HEK293T (cell line): Measurements from ENCODE around the gene UGCG.

ENCODE experiments used
- CTCF ChIA-PET: fragments of 350-600 bp; formaldehyde crosslinking; extraction: SDS; loops from one replicate; lab custom pipeline; 2021; ENCODE audit warnings: antibody characterized with exemption, inconsistent platforms; lab: Yijun Ruan, JAX
- POLR2A ChIA-PET: fragments of 350-600 bp; formaldehyde crosslinking; extraction: SDS; loops from one replicate; lab custom pipeline; 2020; ENCODE audit warnings: antibody characterized with exemption, inconsistent platforms; lab: Yijun Ruan, JAX
- DNase-seq: peaks from one replicate; pipeline ENCODE4 v3.0.0; 2012; ENCODE audit warnings: mixed read lengths; ENCODE audit errors: extremely low spot score
- ARNT ChIP-seq: fragments of 450-650 bp; IDR thresholded peaks from 2 replicates; pipeline ENCODE4 v1.6.1; 2017; ENCODE audit warnings: mild to moderate bottlenecking
- BHLHE40 ChIP-seq: fragments of 450-650 bp; IDR thresholded peaks from 2 replicates; pipeline ENCODE4 v1.6.1; 2016; ENCODE audit warnings: mild to moderate bottlenecking, moderate library complexity, borderline replicate concordance
- CTBP1 ChIP-seq: fragments of 450-650 bp; IDR thresholded peaks from 2 replicates; pipeline ENCODE4 v1.6.1; 2016; ENCODE audit warnings: borderline replicate concordance
- ELF4 ChIP-seq: fragments of 450-650 bp; IDR thresholded peaks from 2 replicates; pipeline ENCODE4 v1.6.1; 2017; ENCODE audit warnings: antibody characterized with exemption
- FOXA1 ChIP-seq: fragments of 450-650 bp; IDR thresholded peaks from 2 replicates; pipeline ENCODE4 v1.6.1; 2016; ENCODE audit warnings: mild to moderate bottlenecking
- FOXK2 ChIP-seq: fragments of 450-650 bp; IDR thresholded peaks from 2 replicates; pipeline ENCODE4 v1.6.1; 2016; ENCODE audit warnings: mild to moderate bottlenecking
- FOXM1 ChIP-seq: fragments of 450-650 bp; IDR thresholded peaks from 2 replicates; pipeline ENCODE4 v1.6.1; 2017; ENCODE audit warnings: mild to moderate bottlenecking, borderline replicate concordance
- HDGF ChIP-seq: fragments of 450-650 bp; IDR thresholded peaks from 2 replicates; pipeline ENCODE4 v1.6.1; 2017; ENCODE audit warnings: antibody characterized with exemption, borderline replicate concordance
- L3MBTL2 ChIP-seq: fragments of 450-650 bp; conservative IDR thresholded peaks from 2 replicates; pipeline ENCODE4 v1.6.1; 2016; ENCODE audit warnings: mild to moderate bottlenecking
- LEF1 ChIP-seq: fragments of 450-650 bp; IDR thresholded peaks from 2 replicates; pipeline ENCODE4 v1.6.1; 2017; ENCODE audit warnings: mild to moderate bottlenecking, borderline replicate concordance
- NFRKB ChIP-seq: fragments of 450-650 bp; IDR thresholded peaks from 2 replicates; pipeline ENCODE4 v1.6.1; 2016; ENCODE audit warnings: mild to moderate bottlenecking, moderate library complexity
- PKNOX1 ChIP-seq: fragments of 450-650 bp; IDR thresholded peaks from 2 replicates; pipeline ENCODE4 v1.6.1; 2016
- SP1 ChIP-seq: fragments of 450-650 bp; IDR thresholded peaks from 2 replicates; pipeline ENCODE4 v1.6.1; 2017
- SUZ12 ChIP-seq: fragments of 450-650 bp; IDR thresholded peaks from 2 replicates; pipeline ENCODE4 v1.6.1; 2016; ENCODE audit warnings: mild to moderate bottlenecking
- TARDBP ChIP-seq: fragments of 450-650 bp; IDR thresholded peaks from 2 replicates; pipeline ENCODE4 v1.6.1; 2016
- ZNF384 ChIP-seq: fragments of 450-650 bp; IDR thresholded peaks from 2 replicates; pipeline ENCODE4 v1.6.1; 2016

The UGCG gene

GRCh38 chr9:111857555-111858211 lies 38.9 kb upstream of the UGCG start:
- no peak for DNase-seq
- TF ChIP-seq HDGF (no peak), PKNOX1 (no peak), SUZ12 (no peak), CTBP1 (no peak), LEF1 (no peak), FOXM1 (no peak), ARNT (no peak), ELF4 (no peak), FOXA1 (no peak), SP1 (no peak), ZNF384 (no peak), NFRKB (no peak), FOXK2 (no peak), TARDBP (no peak), L3MBTL2 (no peak), BHLHE40 (no peak)
- POLR2A ChIA-PET, result no interaction called here
- CTCF ChIA-PET, result no interaction called here

GRCh38 chr9:111860443-111860842 lies 36.2 kb upstream of the UGCG start:
- CTCF ChIA-PET, result no interaction called here

GRCh38 chr9:111863636-111864035 lies 33.0 kb upstream of the UGCG start:
- POLR2A ChIA-PET, result no interaction called here
- DNase-seq, result no peak
- CTCF ChIA-PET, result no interaction called here
- TF ChIP-seq FOXM1 (no peak), ARNT (no peak), LEF1 (no peak), SUZ12 (no peak), ELF4 (no peak), L3MBTL2 (no peak), BHLHE40 (no peak)

More at GRCh38 chr9:111860443-111860842, 36.2 kb upstream of the UGCG start:
- TF ChIP-seq HDGF (no peak), LEF1 (no peak), ARNT (no peak), NFRKB (no peak), L3MBTL2 (no peak), SUZ12 (no peak), ELF4 (no peak)
- POLR2A ChIA-PET, result no interaction called here
- DNase-seq, result no peak

GRCh38 chr9:111866976-111867375 lies 29.6 kb upstream of the UGCG start:
- ChIA-PET CTCF (no interaction called here), POLR2A (no interaction called here)
- no peak for DNase-seq
- no peak for TF ChIP-seq FOXA1
- TF ChIP-seq FOXM1, result no peak
- no peak for TF ChIP-seq NFRKB
- TF ChIP-seq TARDBP, result no peak
- no peak for TF ChIP-seq HDGF
- no peak for TF ChIP-seq BHLHE40
- no peak for TF ChIP-seq SUZ12
- no peak for TF ChIP-seq LEF1
- no peak for TF ChIP-seq SP1
- TF ChIP-seq L3MBTL2, result no peak

DNA sequence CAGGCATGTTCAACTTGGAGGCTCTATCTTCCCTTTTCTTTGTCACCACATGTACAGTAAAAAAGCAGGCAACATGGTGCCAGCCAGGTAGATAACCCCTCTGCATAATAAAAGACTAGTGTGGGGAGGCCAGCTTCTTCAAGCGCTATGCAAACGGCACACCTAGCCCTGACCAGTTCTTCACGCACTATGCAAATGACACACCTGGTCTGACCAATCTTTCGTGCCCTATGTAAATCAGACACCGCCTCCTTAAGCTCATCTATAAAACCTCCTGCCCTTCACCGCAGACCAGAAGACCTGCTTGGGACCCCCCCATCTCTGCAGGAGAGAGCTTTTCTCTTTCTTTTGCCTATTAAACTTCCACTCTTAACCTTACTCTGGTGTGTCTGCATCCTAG lies 28.1 kb upstream of the UGCG start:
- TF ChIP-seq SP1, result no peak
- TF ChIP-seq FOXM1, result no peak
- no peak for TF ChIP-seq ELF4
- no peak for TF ChIP-seq FOXA1
- TF ChIP-seq SUZ12, result no peak
- TF ChIP-seq NFRKB, result no peak
- TF ChIP-seq HDGF, result no peak
- TF ChIP-seq PKNOX1, result no peak
- no peak for TF ChIP-seq LEF1
- no peak for TF ChIP-seq CTBP1
- no peak for TF ChIP-seq ARNT
- TF ChIP-seq ZNF384, result no peak
- no peak for TF ChIP-seq BHLHE40
- no peak for TF ChIP-seq TARDBP
- no peak for TF ChIP-seq L3MBTL2
- TF ChIP-seq FOXK2, result no peak
- POLR2A ChIA-PET, result no interaction called here
- CTCF ChIA-PET, result no interaction called here
- DNase-seq, result no peak

- ChIA-PET POLR2A (no interaction called here), CTCF (interaction anchor here (0.6 kb wide), 1 partner anchor 50 kb away, joined by 3 read pairs; no protein-coding TSS in a partner anchor)
- TF ChIP-seq TARDBP (no peak), BHLHE40 (no peak), ELF4 (no peak), FOXA1 (no peak), NFRKB (no peak), ZNF384 (no peak)
- no peak for DNase-seq
Measured at GRCh38 chr9:111870774-111871498, 25.7 kb upstream of the UGCG start.

GRCh38 chr9:111871499-111871855 lies 25.1 kb upstream of the UGCG start:
- TF ChIP-seq PKNOX1, result no peak
- TF ChIP-seq NFRKB, result no peak
- no peak for TF ChIP-seq FOXM1
- no peak for TF ChIP-seq BHLHE40
- no peak for TF ChIP-seq FOXK2
- no peak for TF ChIP-seq CTBP1
- TF ChIP-seq HDGF, result no peak
- TF ChIP-seq SUZ12, result no peak
- TF ChIP-seq TARDBP, result no peak
- no peak for TF ChIP-seq LEF1
- no peak for TF ChIP-seq ELF4
- TF ChIP-seq FOXA1, result no peak
- TF ChIP-seq L3MBTL2, result no peak
- no peak for TF ChIP-seq SP1
- TF ChIP-seq ARNT, result no peak
- TF ChIP-seq ZNF384, result no peak
- POLR2A ChIA-PET, result no interaction called here
- CTCF ChIA-PET, result no interaction called here
- DNase-seq, result no peak
